Activated CD8-positive, alpha-beta memory T cell treated with anti-CD3 and anti-CD28 coated beads for 24 hours (primary cell): Measurements from ENCODE around the gene MTERF1.
"Not testable (repeated sequence)": the region's sequence is repeated elsewhere in the genome, so short reads cannot be mapped to it uniquely, and the experiment has no call there.

Experiments used
- DNase-seq: peaks from one replicate; pipeline ENCODE4 v3.0.0-alpha.2; 2020

The MTERF1 gene, protein sequence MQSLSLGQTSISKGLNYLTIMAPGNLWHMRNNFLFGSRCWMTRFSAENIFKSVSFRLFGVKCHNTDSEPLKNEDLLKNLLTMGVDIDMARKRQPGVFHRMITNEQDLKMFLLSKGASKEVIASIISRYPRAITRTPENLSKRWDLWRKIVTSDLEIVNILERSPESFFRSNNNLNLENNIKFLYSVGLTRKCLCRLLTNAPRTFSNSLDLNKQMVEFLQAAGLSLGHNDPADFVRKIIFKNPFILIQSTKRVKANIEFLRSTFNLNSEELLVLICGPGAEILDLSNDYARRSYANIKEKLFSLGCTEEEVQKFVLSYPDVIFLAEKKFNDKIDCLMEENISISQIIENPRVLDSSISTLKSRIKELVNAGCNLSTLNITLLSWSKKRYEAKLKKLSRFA

DNA sequence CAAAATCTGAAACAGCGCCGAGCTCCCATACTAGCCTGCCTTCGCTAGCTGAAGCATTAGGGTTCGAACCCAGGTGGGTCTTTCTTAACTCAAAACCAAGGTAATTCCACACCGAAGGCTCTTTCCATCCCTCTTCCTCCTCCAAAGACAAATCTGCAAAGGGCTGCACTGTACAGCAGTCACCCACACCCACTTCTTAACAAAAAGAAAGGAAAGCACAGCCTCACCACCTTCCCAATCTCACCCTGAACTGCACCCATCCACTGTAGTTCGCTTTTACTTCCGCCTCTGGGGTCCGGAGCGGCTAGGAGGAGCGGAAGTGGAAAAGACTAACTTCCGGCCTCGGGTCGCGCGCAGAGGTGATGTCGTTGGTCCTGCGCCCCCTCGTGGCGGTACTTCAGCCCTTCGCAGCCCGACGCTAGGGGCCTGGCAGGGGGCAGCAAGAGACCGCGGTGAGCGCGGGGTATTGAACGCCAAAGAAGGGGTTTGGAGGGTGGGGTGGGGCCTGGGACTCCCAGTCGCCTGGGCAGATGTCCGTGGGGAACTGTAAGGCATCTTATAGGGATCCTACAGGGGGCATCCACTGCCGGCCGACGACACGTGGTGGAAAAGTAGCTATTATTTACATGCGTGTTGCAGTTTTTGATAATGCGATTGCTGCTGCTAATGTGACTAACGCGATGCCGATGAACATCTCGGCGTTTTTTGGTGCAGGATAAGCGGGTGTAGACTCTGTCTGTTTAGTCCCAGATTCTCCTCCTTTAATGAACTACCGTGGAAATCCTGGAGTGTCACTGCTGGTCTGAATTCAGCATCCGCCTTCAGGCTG, at the start of gene MTERF1:
MTERF1 (minus strand) TSS at position 290 of the 829 bp plus-strand sequence. CDS start 619 bp downstream, outside the sequence.
- DNase-seq, result peak; percentile 98

DNA sequence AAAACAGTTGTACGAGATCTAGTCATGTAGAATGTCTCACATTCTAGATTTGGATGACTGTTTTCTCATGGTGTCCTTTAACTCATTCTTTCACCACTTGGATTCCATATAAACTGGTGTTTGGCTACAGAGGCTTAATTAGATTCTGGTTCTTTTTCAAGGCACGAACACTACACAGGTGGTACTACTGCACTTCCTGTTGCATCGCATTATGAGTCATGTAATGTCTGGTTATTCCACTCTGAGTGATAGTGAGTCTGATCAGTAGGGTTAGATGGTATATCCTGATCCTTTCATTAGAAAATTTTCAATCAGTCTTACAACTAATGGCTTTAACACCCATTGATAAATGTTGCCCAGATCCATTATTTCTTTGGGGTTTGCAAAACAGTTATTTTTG, 49.0 kb upstream of the MTERF1 start:
- DNase-seq, result no peak

DNA sequence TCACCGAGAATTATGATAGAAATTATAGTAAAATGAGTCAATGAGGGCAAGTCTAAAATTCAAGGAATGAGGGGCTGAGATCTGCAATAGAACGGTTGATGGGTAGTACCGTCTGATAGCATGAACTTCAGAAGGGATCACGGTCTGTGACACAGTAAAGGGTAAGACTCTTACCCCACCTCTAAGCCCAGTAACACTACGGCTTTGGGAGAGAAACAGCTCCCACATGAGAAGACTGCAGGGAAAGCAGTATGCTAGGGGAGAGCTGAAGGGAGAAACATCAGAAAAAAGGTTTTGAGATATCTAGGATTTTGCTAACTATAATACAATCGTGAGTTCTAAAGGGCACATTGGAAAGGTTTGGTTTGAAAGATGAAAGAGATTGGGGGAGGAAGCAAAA, 47.4 kb upstream of the MTERF1 start:
- no peak for DNase-seq

DNA sequence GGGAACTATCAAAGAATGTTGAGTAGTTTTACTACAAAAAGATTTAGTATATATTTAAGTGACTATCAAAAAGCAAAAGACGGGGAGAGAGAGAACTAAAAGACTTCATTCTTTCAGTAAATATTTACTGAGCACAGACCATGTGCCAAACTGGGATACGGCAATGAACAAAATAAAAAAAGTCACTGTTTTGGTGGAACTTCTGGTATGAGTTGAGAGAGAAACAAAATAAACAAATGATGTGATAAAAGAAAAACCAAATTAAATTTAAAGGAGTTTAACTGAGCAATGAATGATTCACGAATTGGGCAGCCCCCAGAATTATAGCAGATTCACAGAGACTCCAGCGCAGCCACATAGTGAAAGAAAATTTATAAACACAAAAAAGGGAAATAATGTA, 42.4 kb upstream of the MTERF1 start:
- DNase-seq, result no peak

DNA sequence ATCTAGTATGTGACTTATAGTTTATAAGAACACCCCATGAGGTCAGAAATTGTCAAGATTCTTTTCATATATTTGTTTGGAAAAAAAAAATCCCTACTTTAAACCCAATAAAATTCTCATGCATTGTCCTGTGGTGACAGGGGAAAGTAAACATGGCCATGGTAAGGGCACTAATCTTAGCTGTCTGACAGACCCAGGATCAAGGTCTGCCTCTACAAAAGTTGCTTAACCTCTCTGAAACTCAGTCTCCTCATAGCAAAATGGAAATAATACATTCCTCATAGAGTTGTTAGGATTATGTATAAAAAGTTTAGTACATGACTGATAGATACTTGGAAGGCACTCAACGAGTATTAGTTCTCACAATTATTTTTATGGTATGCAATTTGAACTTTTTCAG, 37.9 kb upstream of the MTERF1 start:
- no peak for DNase-seq

DNA sequence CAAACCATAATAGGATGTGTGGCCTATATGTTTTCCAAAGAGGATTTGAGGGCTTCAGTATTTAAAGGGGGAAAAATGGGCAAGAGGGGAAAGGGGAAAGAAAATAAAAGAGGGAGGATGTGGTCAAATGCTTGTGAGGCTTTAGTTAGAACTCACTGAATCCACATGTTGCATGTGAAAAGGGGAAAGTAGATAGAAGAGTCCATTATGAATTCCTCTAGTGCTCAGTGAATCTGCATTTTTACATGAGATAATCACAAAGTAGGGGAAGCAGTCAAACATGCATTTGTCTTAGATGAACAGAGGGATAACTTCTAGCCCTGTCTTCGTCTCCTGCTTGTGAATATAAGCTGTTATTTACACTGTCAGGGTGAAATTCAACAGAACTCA, 35.5 kb upstream of the MTERF1 start:
- DNase-seq, result no peak

DNA sequence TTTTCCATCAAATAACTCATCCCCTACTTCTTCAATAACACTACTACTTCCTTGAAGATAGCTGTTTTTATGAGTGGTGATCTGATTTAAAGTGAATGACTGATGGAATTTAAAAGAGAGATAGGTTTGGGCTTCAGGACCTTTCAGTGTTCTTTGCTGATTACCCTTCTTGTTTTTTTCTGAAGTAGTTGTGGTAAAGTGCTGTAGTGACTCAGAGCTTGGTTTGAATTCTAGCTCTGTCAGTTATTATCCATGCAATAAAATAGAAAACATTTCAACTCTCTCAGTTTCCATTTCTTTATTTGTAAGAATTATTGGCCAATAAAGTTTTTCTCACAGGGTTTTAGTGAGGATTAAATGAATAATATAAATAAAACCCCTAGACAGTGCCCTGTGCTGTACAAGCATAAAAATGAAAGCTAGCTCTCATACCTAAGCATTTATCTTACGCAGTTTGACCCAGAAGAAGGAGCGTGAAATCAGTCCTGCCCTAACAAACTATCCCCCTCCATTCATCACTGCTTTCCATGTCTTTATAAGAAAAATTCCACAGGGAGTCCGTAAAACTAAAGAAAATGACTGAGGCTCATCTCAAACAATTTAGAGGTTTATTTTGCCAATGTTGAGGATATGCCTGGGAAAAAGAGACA, 35.0 kb upstream of the MTERF1 start:
- DNase-seq, result no peak

DNA sequence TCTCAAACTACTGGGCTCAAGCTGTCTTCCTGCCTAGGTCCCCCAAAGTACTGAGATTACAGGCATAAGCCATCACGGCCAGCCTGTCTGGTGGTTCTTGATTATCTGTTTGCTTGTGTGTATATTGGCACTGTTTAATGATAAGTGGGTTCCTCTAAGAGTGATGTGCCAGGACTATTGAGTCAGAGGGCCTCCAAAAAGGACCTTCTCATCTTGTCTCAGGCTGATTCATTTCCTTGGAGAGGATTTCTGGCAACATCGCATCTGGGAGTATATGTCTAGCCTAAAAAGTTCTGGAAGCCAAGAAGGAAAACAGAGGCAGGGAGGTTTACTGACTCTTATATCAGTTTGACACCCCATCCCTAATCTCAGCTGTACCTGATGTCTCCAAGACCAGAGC, 33.1 kb upstream of the MTERF1 start:
- no peak for DNase-seq

DNA sequence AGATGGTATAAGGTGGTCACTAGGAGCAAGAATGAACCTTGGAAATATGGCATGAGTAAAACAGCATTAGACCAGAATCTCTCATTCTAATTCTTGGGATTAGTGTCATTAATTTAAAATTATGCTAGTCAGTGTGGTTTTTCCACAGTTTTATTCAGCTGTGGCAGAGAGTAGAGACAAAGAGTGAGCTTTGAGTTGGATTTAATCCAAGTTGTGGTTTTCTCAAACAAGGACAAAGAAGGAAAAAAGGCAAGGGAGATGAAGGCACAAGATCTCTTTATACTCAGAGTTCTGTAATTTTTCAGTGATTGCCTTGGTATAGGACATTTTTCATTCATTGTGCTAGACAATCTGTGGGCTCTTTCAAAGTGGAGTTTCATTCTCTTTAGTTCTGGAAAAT, 32.0 kb upstream of the MTERF1 start:
- no peak for DNase-seq

DNA sequence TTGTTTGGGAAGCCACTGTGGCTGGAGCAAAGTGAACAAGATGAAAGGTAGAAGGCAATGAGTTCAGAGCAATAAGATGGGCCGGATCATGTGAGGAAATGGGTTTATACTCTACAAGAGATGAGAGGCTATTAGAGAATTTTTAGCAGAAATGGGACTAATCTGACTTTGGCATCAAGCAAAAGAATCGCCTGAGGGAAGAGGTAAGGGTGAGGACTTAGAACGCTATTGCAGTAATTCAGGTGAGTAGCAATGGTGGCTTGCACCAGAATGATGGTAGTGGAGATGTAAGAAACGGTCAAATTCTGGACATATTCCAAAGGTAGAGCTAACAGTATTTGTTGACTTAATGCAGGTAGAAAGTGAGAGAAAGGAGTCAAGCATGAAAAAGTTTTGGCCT, 30.6 kb upstream of the MTERF1 start:
- DNase-seq, result no peak

DNA sequence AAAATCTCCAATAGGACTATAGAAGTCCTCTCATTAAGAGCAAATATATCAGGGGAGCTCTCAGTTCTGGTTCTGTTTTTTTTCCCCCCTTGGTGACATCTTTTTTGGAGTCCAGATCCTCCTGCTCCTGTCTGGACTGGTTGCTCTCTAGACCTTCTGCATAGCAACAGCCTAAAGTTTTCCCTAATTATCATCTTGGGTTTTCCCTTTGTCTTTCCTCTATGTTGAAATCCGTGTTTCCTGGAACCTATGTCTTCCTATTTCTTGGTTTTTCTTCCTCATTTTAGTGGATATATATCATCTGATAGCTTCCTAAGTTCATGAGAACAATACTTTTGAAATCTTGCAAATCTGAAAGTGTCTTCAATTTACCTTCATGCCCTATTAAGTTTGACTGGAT, 29.7 kb upstream of the MTERF1 start:
- no peak for DNase-seq

DNA sequence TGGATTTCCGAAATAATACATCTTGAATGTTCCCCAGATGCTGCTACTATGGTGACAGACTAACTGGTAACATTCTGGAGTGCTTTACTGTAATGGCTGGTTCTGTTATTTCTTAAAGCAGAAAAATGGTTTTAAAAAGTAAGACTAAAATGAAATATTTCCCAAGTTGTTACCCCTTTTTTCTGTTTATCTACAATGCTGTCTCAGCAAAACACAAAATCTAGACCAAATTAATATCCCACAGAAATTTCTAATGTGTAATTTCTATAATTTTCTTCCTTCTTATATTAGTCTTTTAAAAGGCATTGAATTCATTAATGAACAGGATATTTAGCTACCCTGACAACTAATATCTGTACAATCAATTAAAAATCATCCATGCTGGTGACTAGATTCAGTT, 19.1 kb upstream of the MTERF1 start:
- no peak for DNase-seq

DNA sequence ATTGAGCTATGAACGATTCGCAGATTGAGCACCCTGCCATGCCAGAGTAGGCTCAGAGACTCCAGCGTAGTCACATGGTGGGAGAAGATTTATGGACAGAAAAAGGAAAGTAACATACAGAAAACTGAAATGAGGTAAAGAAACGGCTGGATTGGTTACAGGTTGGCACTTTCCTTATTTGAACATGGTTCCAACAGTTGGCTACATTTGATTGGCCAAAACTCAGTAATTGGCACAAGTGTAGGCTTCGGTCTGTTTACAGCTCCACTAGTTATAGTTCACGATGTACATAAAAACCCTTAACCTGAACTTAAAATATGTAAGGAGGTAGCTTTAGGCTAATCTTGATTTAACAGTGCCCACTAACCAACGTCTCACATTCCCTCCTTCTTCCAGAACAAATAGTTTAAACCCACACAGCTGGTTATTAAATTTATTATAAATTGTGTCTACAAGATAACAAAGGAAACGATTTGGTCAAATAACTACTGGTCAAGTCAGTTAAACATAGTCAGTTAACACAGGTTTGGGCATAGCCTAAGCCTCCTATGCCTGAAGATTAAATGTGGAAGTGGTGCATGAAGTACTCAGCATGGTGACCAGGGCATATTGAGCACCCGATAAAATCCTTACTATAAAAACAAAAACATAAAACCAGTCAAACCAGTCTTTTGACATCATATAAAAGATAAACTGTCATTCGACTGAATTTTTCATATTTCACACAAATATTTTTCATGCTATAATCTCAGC, 17.9 kb upstream of the MTERF1 start:
- DNase-seq, result no peak

DNA sequence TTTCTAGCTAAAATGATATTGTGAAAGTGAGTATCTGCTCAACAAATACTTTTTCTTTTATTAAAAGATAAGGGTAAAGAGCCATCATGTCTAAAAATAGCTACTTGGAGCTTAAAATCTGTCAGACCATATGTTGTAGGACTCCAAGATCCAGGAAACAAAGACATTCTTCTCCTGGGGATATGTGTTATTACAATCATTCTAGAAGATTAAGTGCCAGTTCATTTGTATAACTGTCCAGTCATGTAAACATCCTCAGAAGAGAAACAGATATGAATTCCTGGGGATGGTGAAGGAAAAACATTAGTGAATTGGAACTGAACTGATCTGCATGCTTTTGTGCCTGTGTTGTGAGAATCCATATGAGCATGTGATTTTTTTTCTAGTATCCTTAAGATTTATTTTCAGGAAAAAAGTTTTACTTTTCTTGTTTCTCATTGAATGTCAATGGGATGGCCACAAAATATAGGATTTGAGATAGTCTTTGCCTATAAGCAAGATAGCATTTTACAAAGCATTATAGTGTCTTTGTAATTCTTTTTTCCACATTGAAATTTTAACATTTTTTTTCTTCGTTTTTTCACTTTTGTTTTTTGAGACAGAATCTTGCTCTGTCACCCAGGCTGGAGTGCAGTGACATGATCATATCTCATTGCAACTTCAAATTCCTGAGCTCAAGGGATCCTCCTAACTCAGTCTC, 14.4 kb upstream of the MTERF1 start:
- DNase-seq, result no peak

DNA sequence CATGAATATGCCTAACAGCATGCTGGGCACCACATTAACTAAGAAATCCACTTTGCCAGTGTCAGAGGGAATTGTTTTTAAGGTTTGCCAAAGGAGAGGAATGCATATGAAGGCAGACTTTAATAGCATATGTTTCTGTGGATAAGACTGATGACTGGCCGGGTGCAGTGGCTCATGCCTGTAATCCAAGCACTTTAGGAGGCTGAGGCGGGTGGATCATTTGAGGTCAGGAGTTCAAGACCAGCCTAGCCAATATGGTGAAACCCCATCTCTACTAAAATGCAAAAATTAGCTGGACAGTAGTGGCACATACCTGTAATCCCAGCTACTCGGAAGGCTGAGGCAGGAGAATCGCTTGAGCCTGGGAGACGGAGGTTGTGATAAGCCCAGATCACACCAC, 13.2 kb upstream of the MTERF1 start:
- DNase-seq, result not testable (repeated sequence)

DNA sequence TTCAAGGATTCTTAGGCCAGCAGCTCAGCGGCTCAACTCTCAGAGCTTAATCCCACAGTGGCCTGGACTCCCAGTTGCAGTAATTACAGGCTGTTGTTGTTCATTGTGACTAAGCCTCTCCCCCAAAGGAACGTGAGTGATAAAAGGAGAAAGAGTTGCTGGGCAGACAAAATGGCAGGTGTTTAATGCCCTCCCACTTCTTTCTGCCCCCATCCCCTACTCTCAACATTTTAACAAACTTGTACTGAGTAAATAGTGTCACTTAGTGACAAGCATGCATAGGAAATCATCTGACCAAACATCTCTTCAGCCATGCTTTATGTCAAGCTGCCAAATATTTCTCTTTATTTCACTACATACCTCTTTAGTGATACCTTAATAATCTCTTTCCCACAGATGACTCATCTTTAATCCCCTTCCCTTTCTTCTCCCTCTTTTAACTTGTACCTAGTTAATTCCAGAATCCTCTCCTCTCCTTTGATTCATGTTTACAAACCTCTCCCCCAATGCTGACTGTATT, 12.4 kb upstream of the MTERF1 start:
- DNase-seq, result no peak

DNA sequence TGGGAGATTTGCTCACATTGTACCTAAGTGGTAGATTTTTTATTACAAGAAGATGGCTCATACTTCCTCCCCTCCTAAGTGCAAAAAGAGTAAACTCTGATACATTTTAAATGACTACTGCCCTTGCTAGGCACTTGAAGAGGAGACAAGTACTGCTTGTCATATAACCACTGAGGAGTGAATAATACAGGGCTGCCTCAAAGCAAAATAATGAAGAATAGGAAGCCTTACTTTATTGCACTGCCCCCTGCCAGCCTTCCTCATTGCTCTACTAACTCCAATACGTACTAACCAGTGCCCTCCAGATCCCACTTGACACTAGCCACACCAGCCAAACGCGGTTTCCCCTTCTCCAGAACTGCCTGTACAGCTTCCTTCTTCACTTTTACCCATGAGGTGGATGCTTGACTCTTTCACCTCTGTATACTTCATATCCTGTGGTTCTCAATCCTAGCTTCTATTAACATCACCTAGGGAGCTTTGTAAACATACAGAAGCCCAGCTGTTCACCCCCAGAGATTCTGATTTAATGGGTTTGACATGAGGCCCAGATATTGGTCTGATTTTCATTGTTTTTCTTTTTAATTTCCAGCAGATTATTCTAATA, 11.7 kb upstream of the MTERF1 start:
- no peak for DNase-seq

DNA sequence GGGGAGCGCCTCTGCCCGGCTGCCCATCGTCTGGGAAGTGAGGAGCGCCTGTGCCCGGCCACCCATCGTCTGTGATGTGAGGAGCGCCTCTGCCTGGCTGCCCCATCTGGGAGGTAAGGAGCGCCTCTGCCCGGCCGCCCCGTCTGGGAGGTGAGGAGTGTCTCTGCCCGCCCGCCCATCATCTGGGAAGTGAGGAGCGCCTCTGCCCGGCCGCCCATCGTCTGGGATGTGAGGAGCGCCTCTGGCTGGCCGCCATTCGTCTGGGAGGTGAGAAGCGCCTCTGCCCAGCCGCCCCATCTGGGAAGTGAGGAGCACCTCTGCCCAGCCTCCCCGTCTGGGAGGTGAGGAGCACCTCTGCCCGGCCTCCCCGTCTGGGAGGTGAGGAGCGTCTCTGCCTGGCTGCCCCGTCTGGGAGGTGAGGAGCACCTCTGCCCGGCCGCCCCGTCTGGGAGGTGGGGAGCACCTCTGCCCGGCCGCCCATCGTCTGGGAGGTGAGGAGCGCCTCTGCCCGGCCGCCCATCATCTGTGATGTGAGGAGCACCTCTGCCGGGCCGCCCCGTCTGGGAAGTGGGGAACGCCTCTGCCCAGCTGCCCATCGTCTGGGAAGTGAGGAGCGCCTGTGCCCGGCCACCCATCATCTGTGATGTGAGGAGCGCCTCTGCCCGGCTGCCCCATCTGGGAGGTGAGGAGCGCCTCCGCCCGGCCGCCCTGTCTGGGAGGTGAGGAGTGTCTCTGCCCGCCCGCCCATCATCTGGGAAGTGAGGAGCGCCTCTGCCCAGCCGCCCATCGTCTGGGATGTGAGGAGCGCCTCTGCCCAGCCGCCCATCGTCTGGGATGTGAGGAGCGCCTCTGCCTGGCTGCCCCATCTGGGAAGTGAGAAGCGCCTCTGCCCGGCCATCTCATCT, 8.0 kb upstream of the MTERF1 start:
- DNase-seq, result not testable (repeated sequence)

DNA sequence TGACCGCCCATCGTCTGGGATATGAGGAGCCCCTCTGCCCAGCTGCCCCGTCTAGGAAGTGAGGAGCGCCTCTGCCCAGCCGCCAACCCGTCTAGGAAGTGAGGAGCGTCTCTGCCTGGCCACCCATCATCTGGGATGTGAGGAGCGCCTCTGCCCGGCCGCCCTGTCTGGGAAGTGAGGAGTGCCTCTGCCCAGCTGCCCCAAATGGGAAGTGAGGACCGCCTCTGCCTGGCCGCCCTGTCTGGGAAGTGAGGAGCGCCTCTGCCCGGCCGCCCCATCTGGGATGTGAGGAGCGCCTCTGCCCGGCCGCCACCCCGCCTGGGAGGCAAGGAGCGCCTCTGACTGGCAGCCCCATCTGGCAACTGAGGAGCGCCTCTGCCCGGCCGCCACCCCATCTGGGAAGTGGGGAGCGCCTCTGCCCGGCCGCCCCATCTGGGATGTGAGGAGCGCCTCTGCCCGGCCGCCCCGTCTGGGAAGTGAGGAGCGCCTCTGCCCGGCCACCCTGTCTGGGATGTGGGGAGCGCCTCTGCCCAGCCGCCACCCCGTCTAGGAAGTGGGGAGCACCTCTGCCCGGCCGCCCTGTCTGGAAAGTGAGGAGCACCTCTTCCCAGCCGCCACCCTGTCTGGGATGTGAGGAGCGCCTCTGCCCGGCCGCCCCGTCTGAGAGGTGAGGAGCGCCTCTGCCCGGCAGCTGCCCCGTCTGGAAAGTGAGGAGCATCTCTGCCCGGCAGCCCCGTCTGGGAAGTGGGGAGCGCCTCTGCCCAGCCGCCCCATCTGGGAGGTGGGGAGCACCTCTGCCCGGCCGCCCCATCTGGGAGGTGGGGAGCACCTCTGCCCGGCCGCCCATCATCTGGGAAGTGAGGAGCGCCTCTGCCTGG, 7.1 kb upstream of the MTERF1 start:
- not testable (repeated sequence) for DNase-seq
